ENCODE results near the gene TMEM208. TPM values are rescaled to one million over a fixed set of nuclear protein-coding genes. Genes with fewer than 3 reads are reported as not detected.

The TMEM208 gene
- total and polyA plus RNA-seq, 2 of the 8 experiments (the other 6 are each of a cell fraction or from before 2014, with no cell fraction given) = 37.7 to 100.0 TPM

- H3K4me1 ChIP-seq (replicated peaks in 1 of 4; ENCODE audit: control insufficient read depth in 3 of 4, insufficient read depth in 4 of 4, low read length in 3 of 4) = peaks cover 0 to 17% (median 10%) of the 10 kb centered on the region in 4 experiments; a peak in 6 of 7 replicates
- peaks cover 8 to 32% (median 19%) of the 10 kb centered on the region in 4 experiments for H3K27me3 ChIP-seq (replicated peaks in 1 of 4; ENCODE audit: control insufficient read depth in 3 of 4, extremely low read depth in 1 of 4, insufficient read depth in 3 of 4, low read length in 3 of 4)
- WGBS, 2 experiments (ENCODE audit: extremely low coverage in 1 of 2, insufficient coverage in 1 of 2, insufficient read length in 1 of 2, insufficient replicate concordance in 2 of 2, low coverage in 1 of 2, low lambda C conversion rate in 2 of 2, missing lambda C conversion rate in 1 of 2) = 78% methylated on average over 5 of the region's 5 CpGs; no CpG with 5 or more reads in 1 of the 2 experiments
- H3K18ac ChIP-seq (ENCODE audit: extremely low read depth, low read length) = no peak overlapping the region
- no peak overlapping the region for H3K4me2 ChIP-seq (ENCODE audit: insufficient read depth in 1 of 2, low read depth in 2 of 2, low read length in 2 of 2)
- no peak overlapping the region for H3K23ac ChIP-seq (ENCODE audit: insufficient read length)
- no peak overlapping the region for H3K9ac ChIP-seq (replicated peaks in 1 of 4; ENCODE audit: extremely low read depth in 1 of 4, low read depth in 3 of 4, low read length in 3 of 4)
- peak overlapping the region; percentile 6; the same call in 1 of the 2 replicates for H2BK15ac ChIP-seq (ENCODE audit: low read length)
- H3K79me1 ChIP-seq (ENCODE audit: low read depth, low read length) = no peaks in the 10 kb centered on the region
- H3K56ac ChIP-seq (replicated peaks; ENCODE audit: insufficient read length, low read depth, low read length) = no peak overlapping the region
- H4K91ac ChIP-seq (replicated peaks; ENCODE audit: insufficient read length, low read length) = no peak overlapping the region
- H2AK5ac ChIP-seq (ENCODE audit: low read depth, low read length) = no peak overlapping the region
- no peaks in the 10 kb centered on the region for H3K9me3 ChIP-seq (ENCODE audit: insufficient read depth in 2 of 2, low read depth in 1 of 2, low read length in 1 of 2)
- H2BK120ac ChIP-seq (replicated peaks; ENCODE audit: low read depth, low read length) = no peak overlapping the region
- H2BK20ac ChIP-seq (ENCODE audit: low read length) = no peak overlapping the region
- no peak overlapping the region for H3K4ac ChIP-seq (replicated peaks; ENCODE audit: insufficient read length, low read depth, low read length)
- H4K8ac ChIP-seq (ENCODE audit: extremely low read depth, insufficient read depth, low read length) = no peak overlapping the region
- no peak overlapping the region for H3K14ac ChIP-seq (ENCODE audit: insufficient read length)
- H4K5ac ChIP-seq (ENCODE audit: insufficient read length, low read depth, low read length) = no peak overlapping the region
- H3K79me2 ChIP-seq (ENCODE audit: control insufficient read depth in 1 of 2, insufficient read depth in 2 of 2, low read length in 2 of 2) = peaks cover 0 to 5% of the 10 kb centered on the region in 2 experiments; a peak in 1 of 4 replicates
- H3K4me3 ChIP-seq (ENCODE audit: extremely low read depth in 1 of 4, insufficient read depth in 2 of 4, low read depth in 3 of 4, low read length in 4 of 4) = no peak overlapping the region
- H3K23me2 ChIP-seq (ENCODE audit: low read depth, low read length) = peaks cover 13% of the 10 kb centered on the region; the same call in 1 of the 2 replicates
- H3K36me3 ChIP-seq (ENCODE audit: control insufficient read depth in 2 of 4, insufficient read depth in 4 of 4, low read length in 3 of 4) = no peaks in the 10 kb centered on the region; a peak in 1 of 8 replicates
- no peak for FAIRE-seq
- DNase-seq (ENCODE audit: low read depth in 1 of 2, low spot score in 2 of 2) = no peak
- peaks cover 2 to 18% of the 10 kb centered on the region in 2 experiments for H4K20me1 ChIP-seq (replicated peaks in 1 of 2; ENCODE audit: control insufficient read depth in 1 of 2, insufficient read depth in 2 of 2, low read length in 2 of 2)
- ChIA-PET CTCF (ENCODE audit: partially characterized antibody) (interaction anchor here (0.6 to 9.3 kb wide), 6 partner anchors 13 to 209 kb away, joined by 3 to 151 read pairs (median 41); partner anchors contain the start of genes ELMO3, FBXL8, HSF4 and NOL3), POLR2A (ENCODE audit: partially characterized antibody) (interaction anchor here (0.5 to 1.6 kb wide), 5 partner anchors 11 to 623 kb away, joined by 3 to 8 read pairs (median 3); no protein-coding TSS in a partner anchor)
- no peak overlapping the region for H2BK5ac ChIP-seq (ENCODE audit: low read depth, low read length)
- H2BK12ac ChIP-seq (ENCODE audit: low read depth, low read length) = no peak overlapping the region
- no peak overlapping the region for H3K27ac ChIP-seq (ENCODE audit: low read depth, low read length)
- 0 out of 2 replicates have a peak, but pooled peaks have one; percentile 18 for TF ChIP-seq TEAD4 (IDR thresholded peaks at IDR 0.05; ENCODE audit: low read depth, low read length)
- no peak for TF ChIP-seq KDM5A (IDR thresholded peaks at IDR 0.05; ENCODE audit: low read length)
- no peak overlapping the region for H2AFZ ChIP-seq (ENCODE audit: low read length)
Observed at GRCh38 chr16:67186550-67186950, 40.4 kb upstream of the TMEM208 start.
